ENCODE results near the gene TIMP1.

Gene TIMP1

DNA sequence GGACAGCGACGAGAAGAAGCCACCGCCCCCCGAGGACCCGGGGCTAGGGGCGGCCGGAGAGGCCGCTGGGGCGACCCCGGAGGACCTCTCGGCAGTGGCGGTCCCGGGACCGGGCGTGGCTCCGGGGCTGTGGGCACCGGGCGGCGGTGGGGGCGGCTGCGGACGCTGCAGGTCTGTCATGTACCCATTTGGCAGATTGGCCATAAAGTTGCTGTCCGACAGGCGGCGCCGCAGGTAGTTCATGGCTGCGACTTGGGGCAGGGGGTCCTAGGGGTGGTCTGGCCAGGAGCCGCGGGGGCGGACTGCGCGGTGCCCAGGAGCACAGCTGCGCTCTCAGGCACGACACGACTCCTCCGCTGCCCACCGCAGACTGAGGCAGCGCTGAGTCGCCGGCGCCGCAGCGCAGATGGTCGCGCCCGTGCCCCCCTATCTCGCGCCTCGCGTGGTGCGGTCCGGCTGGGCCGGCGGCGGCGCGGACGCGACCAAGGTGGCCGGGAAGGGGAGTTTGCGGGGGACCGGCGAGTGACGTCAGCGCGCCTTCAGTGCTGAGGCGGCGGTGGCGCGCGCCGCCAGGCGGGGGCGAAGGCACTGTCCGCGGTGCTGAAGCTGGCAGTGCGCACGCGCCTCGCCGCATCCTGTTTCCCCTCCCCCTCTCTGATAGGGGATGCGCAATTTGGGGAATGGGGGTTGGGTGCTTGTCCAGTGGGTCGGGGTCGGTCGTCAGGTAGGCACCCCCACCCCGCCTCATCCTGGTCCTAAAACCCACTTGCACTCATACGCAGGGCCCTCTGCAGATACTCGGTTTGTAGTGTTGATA lies 37.5 kb downstream of the TIMP1 start, which contains the start of gene SYN1 (continued):
- TF ChIP-seq ZBTB17 (tag by site-specific recombination; IDR thresholded peaks at IDR 0.05) (no peak), GLI4 (tag by site-specific recombination; IDR thresholded peaks at IDR 0.05) (no peak), ZNF146 (tag by site-specific recombination; IDR thresholded peaks at IDR 0.05) (no peak), ZNF596 (tag by site-specific recombination; IDR thresholded peaks at IDR 0.05) (no peak), ZBTB8A (tag by site-specific recombination; IDR thresholded peaks at IDR 0.05) (peak; percentile 82), CTCF (tag by site-specific recombination; IDR thresholded peaks at IDR 0.05) (peak; percentile 40; the same call in 1 of the 2 replicates), ZNF140 (tag by site-specific recombination; IDR thresholded peaks at IDR 0.05) (no peak), ZNF473 (tag by site-specific recombination; IDR thresholded peaks at IDR 0.05) (no peak), ZNF548 (tag by site-specific recombination; IDR thresholded peaks at IDR 0.05) (no peak), ZNF610 (tag by site-specific recombination; IDR thresholded peaks at IDR 0.05; ENCODE audit: borderline replicate concordance) (no peak), ZNF202 (tag by site-specific recombination; IDR thresholded peaks at IDR 0.05; ENCODE audit: borderline replicate concordance) (no peak), ZNF354C (tag by site-specific recombination; IDR thresholded peaks at IDR 0.05; ENCODE audit: borderline replicate concordance, low read depth) (no peak), ZNF350 (tag by site-specific recombination; IDR thresholded peaks at IDR 0.05) (no peak), KLF1 (tag by site-specific recombination; IDR thresholded peaks at IDR 0.05) (no peak), ZBTB20 (tag by site-specific recombination; IDR thresholded peaks at IDR 0.05) (no peak), ZXDB (tag by site-specific recombination; IDR thresholded peaks at IDR 0.05) (no peak), ZNF692 (tag by site-specific recombination; IDR thresholded peaks at IDR 0.05) (peak; percentile 65), SETDB1 (IDR thresholded peaks at IDR 0.05; ENCODE audit: insufficient read length, low read length) (no peak), ZNF266 (tag by site-specific recombination; IDR thresholded peaks at IDR 0.05; ENCODE audit: low read depth) (no peak), BCL11A (tag by site-specific recombination; IDR thresholded peaks at IDR 0.05; ENCODE audit: low read depth) (no peak), ZNF510 (tag by site-specific recombination; IDR thresholded peaks at IDR 0.05; ENCODE audit: insufficient replicate concordance) (no peak), PBX3 (CRISPR knock-in tag; IDR thresholded peaks at IDR 0.05) (peak; percentile 80; the same call in 1 of the 2 replicates), REPIN1 (tag by site-specific recombination; IDR thresholded peaks at IDR 0.05; ENCODE audit: low read depth) (no peak), ZNF677 (tag by site-specific recombination; IDR thresholded peaks at IDR 0.05) (no peak), ZNF621 (tag by site-specific recombination; IDR thresholded peaks at IDR 0.05) (no peak), ZNF488 (tag by site-specific recombination; IDR thresholded peaks at IDR 0.05) (no peak), ZBTB10 (tag by site-specific recombination; IDR thresholded peaks at IDR 0.05) (peak; percentile 82), ZNF433 (tag by site-specific recombination; IDR thresholded peaks at IDR 0.05; ENCODE audit: low read depth) (no peak), ZNF701 (tag by site-specific recombination; IDR thresholded peaks at IDR 0.05) (no peak), ZSCAN30 (tag by site-specific recombination; IDR thresholded peaks at IDR 0.05) (peak; percentile 80; the same call in 1 of the 2 replicates)
- TF ChIP-seq, protein P1, sequence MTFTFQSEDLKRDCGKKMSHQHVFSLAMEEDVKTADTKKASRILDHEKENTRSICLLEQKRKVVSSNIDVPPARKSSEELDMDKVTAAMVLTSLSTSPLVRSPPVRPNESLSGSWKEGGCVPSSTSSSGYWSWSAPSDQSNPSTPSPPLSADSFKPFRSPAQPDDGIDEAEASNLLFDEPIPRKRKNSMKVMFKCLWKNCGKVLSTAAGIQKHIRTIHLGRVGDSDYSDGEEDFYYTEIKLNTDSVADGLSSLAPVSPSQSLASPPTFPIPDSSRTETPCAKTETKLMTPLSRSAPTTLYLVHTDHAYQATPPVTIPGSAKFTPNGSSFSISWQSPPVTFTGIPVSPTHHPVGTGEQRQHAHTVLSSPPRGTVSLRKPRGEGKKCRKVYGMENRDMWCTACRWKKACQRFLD (tag by site-specific recombination; IDR thresholded peaks at IDR 0.05), result no peak
